Gastroesophageal sphincter (tissue), 3 donors: ENCODE measurements around the gene CBFB.

Experiments
- EP300 ChIP-seq: sonication (generic); formaldehyde crosslinking; IDR thresholded peaks from one replicate; pipeline ENCODE4 v1.6.1; 2017; ENCODE audit warnings: antibody characterized with exemption, mild to moderate bottlenecking
- POLR2A ChIP-seq, 2 donors: fragments of 450-650 bp; IDR thresholded peaks; one replicate each; pipeline ENCODE4 v1.6.1; 2017; ENCODE audit warnings: antibody characterized with exemption in 2 of 2, mild to moderate bottlenecking in 2 of 2, moderate library complexity in 1 of 2
- POLR2AphosphoS5 ChIP-seq: sonication (generic); formaldehyde crosslinking; IDR thresholded peaks from one replicate; pipeline ENCODE4 v1.6.1; 2017; ENCODE audit warnings: antibody characterized with exemption
- TF ChIP-seq, protein P1 (sequence below), 4 experiments: fragments of 200-600 bp in 2 of 4; fragments of 450-650 bp in 2 of 4; sonication (generic) in 1 of 4; IDR thresholded peaks; one replicate each; pipeline ENCODE4 v1.5.1; 2017 to 2019; ENCODE audit warnings: antibody characterized with exemption in 4 of 4, mild to moderate bottlenecking in 2 of 4, moderate library complexity in 2 of 4

DNA sequence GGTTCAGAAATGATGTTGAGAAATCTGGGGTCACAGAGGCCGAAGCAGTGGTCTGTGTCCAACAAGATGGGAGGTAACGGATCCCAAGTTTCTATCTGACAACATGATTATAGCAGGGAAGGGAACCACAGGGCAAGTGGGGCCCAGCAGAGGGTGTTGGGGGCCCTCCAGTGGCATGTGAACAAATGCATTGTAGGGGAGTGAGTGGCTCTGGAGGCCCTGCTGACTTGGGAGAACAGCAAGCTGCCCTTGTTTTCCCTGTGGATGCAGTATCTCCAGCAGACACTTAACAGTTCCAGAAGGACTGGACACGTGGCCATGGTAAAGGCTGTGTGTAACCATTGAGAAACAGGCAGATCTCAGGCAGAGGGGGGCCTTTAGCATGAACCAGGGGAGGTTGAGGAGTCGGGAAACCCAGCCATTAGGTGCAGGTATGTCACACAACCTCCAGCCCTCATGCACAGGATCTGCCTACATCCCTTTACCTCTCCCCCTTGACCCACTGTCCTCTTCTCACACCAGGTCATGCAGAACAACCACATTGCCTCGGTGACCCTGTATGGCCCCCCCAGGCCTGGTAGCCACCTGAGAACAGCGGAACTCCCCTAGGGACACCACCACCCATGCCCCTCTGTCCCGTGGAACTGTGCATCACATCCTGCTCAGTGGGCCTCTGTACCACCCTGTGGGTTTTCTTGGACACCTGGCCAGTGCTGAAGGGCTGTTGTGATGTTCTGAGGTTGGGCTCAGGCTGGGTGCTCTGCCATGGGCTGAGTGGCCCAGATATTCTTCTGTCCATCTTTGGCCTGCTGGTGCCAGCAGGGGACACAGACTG is 117.8 kb downstream of the CBFB start:
- no peak for TF ChIP-seq POLR2AphosphoS5
- TF ChIP-seq, protein P1, sequence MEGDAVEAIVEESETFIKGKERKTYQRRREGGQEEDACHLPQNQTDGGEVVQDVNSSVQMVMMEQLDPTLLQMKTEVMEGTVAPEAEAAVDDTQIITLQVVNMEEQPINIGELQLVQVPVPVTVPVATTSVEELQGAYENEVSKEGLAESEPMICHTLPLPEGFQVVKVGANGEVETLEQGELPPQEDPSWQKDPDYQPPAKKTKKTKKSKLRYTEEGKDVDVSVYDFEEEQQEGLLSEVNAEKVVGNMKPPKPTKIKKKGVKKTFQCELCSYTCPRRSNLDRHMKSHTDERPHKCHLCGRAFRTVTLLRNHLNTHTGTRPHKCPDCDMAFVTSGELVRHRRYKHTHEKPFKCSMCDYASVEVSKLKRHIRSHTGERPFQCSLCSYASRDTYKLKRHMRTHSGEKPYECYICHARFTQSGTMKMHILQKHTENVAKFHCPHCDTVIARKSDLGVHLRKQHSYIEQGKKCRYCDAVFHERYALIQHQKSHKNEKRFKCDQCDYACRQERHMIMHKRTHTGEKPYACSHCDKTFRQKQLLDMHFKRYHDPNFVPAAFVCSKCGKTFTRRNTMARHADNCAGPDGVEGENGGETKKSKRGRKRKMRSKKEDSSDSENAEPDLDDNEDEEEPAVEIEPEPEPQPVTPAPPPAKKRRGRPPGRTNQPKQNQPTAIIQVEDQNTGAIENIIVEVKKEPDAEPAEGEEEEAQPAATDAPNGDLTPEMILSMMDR (IDR thresholded peaks at IDR 0.05), result no peak
- TF ChIP-seq POLR2A (IDR thresholded peaks at IDR 0.05), result no peak
- TF ChIP-seq EP300, result no peak
